K562 (cell line): Measurements from ENCODE around the gene CSPG5. TPM values are rescaled to one million over a fixed set of nuclear protein-coding genes. Genes with fewer than 3 reads are reported as not detected.

Experiments used
- ATF7 ChIP-seq: fragments of 450-650 bp; IDR thresholded peaks from 2 replicates; pipeline ENCODE4 v1.7.1; 2014; ENCODE audit warnings: mild to moderate bottlenecking, moderate library complexity
- CBX8 ChIP-seq: fragments of 200-600 bp; sonication (generic); IDR thresholded peaks from 2 replicates; pipeline ENCODE4 v1.6.1; 2012; ENCODE audit warnings: borderline replicate concordance, mixed run types, low read depth, mild to moderate bottlenecking, moderate library complexity, mixed read lengths, low read length, control low read depth, inconsistent platforms; ENCODE audit not compliant: poor library complexity, severe bottlenecking; ENCODE audit errors: extremely low read depth
- CEBPG ChIP-seq, 3 experiments: fragments of 200-800 bp in 1 of 3; sonication (Bioruptor generic) in 1 of 3; sonication (generic) in 1 of 3; formaldehyde crosslinking in 1 of 3; IDR thresholded peaks in 2 of 3; conservative IDR thresholded peaks in 1 of 3; 2 replicates each; pipeline versions ENCODE4 v1.6.1 to v1.8.0; 2016 to 2022; ENCODE audit warnings: missing compliant biosample characterization in 2 of 3, missing genetic modification characterization in 2 of 3, mild to moderate bottlenecking in 1 of 3, missing genetic modification reagents in 1 of 3
- E2F3 ChIP-seq: fragments of 250-450 bp; sonication (Bioruptor Pico); IDR thresholded peaks from 2 replicates; pipeline ENCODE4 v1.4.0; 2020; ENCODE audit warnings: mild to moderate bottlenecking
- ELF1 ChIP-seq: fragments of 200-800 bp; sonication (Bioruptor generic); IDR thresholded peaks from 2 replicates; pipeline ENCODE4 v1.6.1; 2016; ENCODE audit warnings: missing genetic modification characterization, missing compliant biosample characterization
- ETV1 ChIP-seq: fragments of 450-650 bp; conservative IDR thresholded peaks from 2 replicates; pipeline ENCODE4 v1.6.1; 2016; ENCODE audit warnings: missing genetic modification characterization, control low read depth, low read depth, missing compliant biosample characterization
- FOXK2 ChIP-seq, 2 experiments: fragments of 450-650 bp; IDR thresholded peaks in 1 of 2; conservative IDR thresholded peaks in 1 of 2; 2 replicates each; pipeline ENCODE4 v1.6.1; 2016; ENCODE audit warnings: low read depth in 2 of 2, mild to moderate bottlenecking in 1 of 2
- HDAC1 ChIP-seq, 2 experiments: fragments of 450-650 bp; IDR thresholded peaks; 2 replicates each; pipeline ENCODE4 v1.6.1; 2016 to 2017; ENCODE audit warnings: inconsistent platforms in 1 of 2, mild to moderate bottlenecking in 1 of 2, moderate library complexity in 1 of 2
- MAZ ChIP-seq, 2 experiments: fragments of 450-650 bp in 1 of 2; sonication (generic) in 1 of 2; formaldehyde crosslinking; IDR thresholded peaks in 1 of 2; conservative IDR thresholded peaks in 1 of 2; 2 replicates each; pipeline versions ENCODE4 v1.4.0 to v1.5.0; 2020; ENCODE audit warnings: mild to moderate bottlenecking in 1 of 2, missing genetic modification reagents in 1 of 2
- MLX ChIP-seq, 2 experiments: fragments of 450-650 bp in 1 of 2; sonication (generic) in 1 of 2; formaldehyde crosslinking; conservative IDR thresholded peaks; 2 replicates each; pipeline versions ENCODE4 v1.4.0 to v1.8.1; 2020 to 2022; ENCODE audit warnings: mild to moderate bottlenecking in 1 of 2, missing genetic modification reagents in 1 of 2
- NR1H2 ChIP-seq: sonication (generic); formaldehyde crosslinking; IDR thresholded peaks from 2 replicates; pipeline ENCODE4 v1.4.0; 2020; ENCODE audit warnings: mild to moderate bottlenecking, missing genetic modification reagents
- RAD51 ChIP-seq: fragments of 450-650 bp; IDR thresholded peaks from 2 replicates; pipeline ENCODE4 v1.7.1; 2016; ENCODE audit warnings: low read depth, mild to moderate bottlenecking, borderline replicate concordance
- SIN3B ChIP-seq: fragments of 450-650 bp; IDR thresholded peaks from 2 replicates; pipeline ENCODE4 v1.6.1; 2017; ENCODE audit warnings: low read depth, mild to moderate bottlenecking, moderate library complexity
- ZEB2 ChIP-seq: fragments of 450-650 bp; IDR thresholded peaks from 2 replicates; pipeline ENCODE4 v1.6.1; 2016
- ZKSCAN1 ChIP-seq: fragments of 150-350 bp; IDR thresholded peaks from 2 replicates; pipeline ENCODE4 v1.6.1; 2016; ENCODE audit warnings: low read depth, low read length
- ZNF75A ChIP-seq: fragments of 450-650 bp; formaldehyde crosslinking; IDR thresholded peaks from 2 replicates; pipeline ENCODE4 v1.4.0; 2020; ENCODE audit warnings: mild to moderate bottlenecking
- polyA plus RNA-seq, 8 experiments: library from polyadenylated mRNA; depleted of rRNA in 4 of 8; stranded (reverse) in 5 of 8; unstranded in 3 of 8; fragments of >200 nt; fragmentation: Nextera tagmentation in 2 of 8; fragmentation: Illumina TruSeq in 1 of 8; extraction: Ambion mirVana in 2 of 8; extraction: Trizol in 1 of 8; gene quantifications; 2 replicates each; pipeline versions ENCODE4 v1.2.1 to v1.2.3, GENCODE V29; 2011 to 2014; ENCODE audit warnings: inconsistent platforms in 1 of 8, missing spikeins in 1 of 8
- total RNA-seq, 7 experiments: library from RNA; depleted of rRNA in 6 of 7; stranded (reverse); fragments of >200 nt in 6 of 7; fragmentation: Illumina TruSeq in 2 of 7; extraction: Trizol in 2 of 7; gene quantifications; 2 replicates each; pipeline versions ENCODE4 v1.2.1 to v1.2.3, GENCODE V29; 2011 to 2021; ENCODE audit warnings: low replicate concordance in 1 of 7
- TF ChIP-seq, protein P1 (sequence below), 2 experiments: fragments of 450-650 bp; formaldehyde crosslinking in 1 of 2; IDR thresholded peaks; 2 replicates each; pipeline versions ENCODE4 v1.4.0 to v1.6.1; 2014 to 2020; ENCODE audit warnings: mild to moderate bottlenecking in 2 of 2, borderline replicate concordance in 1 of 2, low read depth in 1 of 2

CSPG5 gene
- total and polyA plus RNA-seq, 9 of the 15 experiments (the other 6 are each of a cell fraction or from before 2014, with no cell fraction given), result 0.06 to 3.3 (median 2.4) TPM

DNA sequence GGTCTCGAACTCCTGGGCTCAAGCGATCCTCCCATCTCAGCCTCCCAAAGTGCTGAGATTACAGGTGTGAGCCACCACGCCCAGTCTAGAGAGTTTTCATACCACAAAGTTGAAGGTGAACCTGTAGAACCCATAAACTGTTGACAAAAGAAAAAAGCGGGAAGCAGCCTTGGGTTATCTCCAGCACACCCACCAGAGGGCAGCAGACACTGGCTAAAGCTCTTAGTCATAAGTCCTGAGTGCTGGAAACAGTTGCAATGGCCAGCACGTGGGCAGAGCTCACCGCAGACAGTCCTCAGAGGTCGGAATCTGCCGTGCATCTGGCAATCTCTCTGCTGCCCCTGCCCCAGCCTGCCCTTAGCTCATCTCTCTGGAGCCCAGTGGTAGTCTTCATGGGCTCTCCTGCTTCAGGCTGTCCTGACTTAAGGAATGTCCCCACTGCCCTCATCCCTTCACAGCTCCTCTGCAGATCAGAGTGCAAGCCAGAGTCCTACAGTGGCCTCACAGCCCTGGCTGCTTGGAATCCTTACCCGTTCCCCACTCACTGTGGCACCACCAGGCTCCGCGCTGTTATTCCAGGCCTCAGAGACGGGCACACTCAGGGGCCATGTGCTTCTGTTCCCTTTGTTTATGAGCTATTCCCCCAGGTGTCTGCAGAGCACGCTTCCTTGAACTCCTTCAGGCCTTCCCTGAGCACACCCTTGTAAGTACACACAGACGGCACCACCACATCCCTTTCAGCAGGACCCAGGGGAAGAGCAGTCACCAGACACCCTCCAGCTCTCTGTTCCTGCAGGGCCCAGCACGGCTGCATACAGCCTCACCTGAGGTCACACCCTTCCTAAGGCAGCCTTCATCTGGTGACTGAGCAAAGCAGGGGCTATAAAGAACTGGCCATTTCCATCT lies 56.3 kb downstream of the CSPG5 start (continued):
- TF ChIP-seq, protein P1, sequence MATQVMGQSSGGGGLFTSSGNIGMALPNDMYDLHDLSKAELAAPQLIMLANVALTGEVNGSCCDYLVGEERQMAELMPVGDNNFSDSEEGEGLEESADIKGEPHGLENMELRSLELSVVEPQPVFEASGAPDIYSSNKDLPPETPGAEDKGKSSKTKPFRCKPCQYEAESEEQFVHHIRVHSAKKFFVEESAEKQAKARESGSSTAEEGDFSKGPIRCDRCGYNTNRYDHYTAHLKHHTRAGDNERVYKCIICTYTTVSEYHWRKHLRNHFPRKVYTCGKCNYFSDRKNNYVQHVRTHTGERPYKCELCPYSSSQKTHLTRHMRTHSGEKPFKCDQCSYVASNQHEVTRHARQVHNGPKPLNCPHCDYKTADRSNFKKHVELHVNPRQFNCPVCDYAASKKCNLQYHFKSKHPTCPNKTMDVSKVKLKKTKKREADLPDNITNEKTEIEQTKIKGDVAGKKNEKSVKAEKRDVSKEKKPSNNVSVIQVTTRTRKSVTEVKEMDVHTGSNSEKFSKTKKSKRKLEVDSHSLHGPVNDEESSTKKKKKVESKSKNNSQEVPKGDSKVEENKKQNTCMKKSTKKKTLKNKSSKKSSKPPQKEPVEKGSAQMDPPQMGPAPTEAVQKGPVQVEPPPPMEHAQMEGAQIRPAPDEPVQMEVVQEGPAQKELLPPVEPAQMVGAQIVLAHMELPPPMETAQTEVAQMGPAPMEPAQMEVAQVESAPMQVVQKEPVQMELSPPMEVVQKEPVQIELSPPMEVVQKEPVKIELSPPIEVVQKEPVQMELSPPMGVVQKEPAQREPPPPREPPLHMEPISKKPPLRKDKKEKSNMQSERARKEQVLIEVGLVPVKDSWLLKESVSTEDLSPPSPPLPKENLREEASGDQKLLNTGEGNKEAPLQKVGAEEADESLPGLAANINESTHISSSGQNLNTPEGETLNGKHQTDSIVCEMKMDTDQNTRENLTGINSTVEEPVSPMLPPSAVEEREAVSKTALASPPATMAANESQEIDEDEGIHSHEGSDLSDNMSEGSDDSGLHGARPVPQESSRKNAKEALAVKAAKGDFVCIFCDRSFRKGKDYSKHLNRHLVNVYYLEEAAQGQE (IDR thresholded peaks at IDR 0.05; ENCODE audit: borderline replicate concordance), result peak; percentile 97
- TF ChIP-seq, protein P1 (CRISPR knock-in tag; IDR thresholded peaks at IDR 0.05; ENCODE audit: low read depth), result no peak
- 0 out of 2 replicates have a peak, but pooled peaks have one; percentile 18 for TF ChIP-seq ZKSCAN1
- no peak for TF ChIP-seq MLX (CRISPR knock-in tag; conservative IDR thresholded peaks at IDR 0.05)
- peak; percentile 45 for TF ChIP-seq ELF1
- peak; percentile 68 for TF ChIP-seq CEBPG (CRISPR knock-in tag; IDR thresholded peaks at IDR 0.05)
- peak in 1 of 2 experiments; percentile 36; a peak in 2 of 4 replicates for TF ChIP-seq CEBPG (tag; conservative IDR thresholded peaks at IDR 0.05 in 1 of 2, IDR thresholded peaks at IDR 0.05 in 1 of 2)
- TF ChIP-seq E2F3, result peak; percentile 93
- peak; percentile 70; the same call in 1 of the 2 replicates for TF ChIP-seq ATF7
- TF ChIP-seq MAZ (CRISPR knock-in tag; conservative IDR thresholded peaks at IDR 0.05 in 1 of 2, IDR thresholded peaks at IDR 0.05 in 1 of 2), result peak; percentile 27 to 87; a peak in 3 of 4 replicates
- peak; percentile 69 to 72 for TF ChIP-seq FOXK2 (conservative IDR thresholded peaks at IDR 0.05 in 1 of 2, IDR thresholded peaks at IDR 0.05 in 1 of 2; ENCODE audit: low read depth in 2 of 2)
- peak; percentile 72 for TF ChIP-seq RAD51
- TF ChIP-seq ZEB2, result 0 out of 2 replicates have a peak, but pooled peaks have one; percentile 39
- TF ChIP-seq ETV1 (tag), result peak; percentile 22; the same call in 1 of the 2 replicates
- no peak for TF ChIP-seq ZNF75A (CRISPR knock-in tag)
- TF ChIP-seq HDAC1 (IDR thresholded peaks at IDR 0.05), result peak in 1 of 2 experiments; percentile 77; a peak in 2 of 4 replicates
- no peak for TF ChIP-seq CBX8
- TF ChIP-seq SIN3B, result no peak
- TF ChIP-seq NR1H2 (CRISPR knock-in tag), result no peak
